Embryonic facial prominence (tissue), 1 donor: ENCODE data around the gene COX4I2.

Source experiments
- DNase-seq: peaks from one replicate; pipeline ENCODE4 v3.0.0-alpha.2; 2016; ENCODE audit errors: extremely low spot score

The COX4I2 gene

DNA sequence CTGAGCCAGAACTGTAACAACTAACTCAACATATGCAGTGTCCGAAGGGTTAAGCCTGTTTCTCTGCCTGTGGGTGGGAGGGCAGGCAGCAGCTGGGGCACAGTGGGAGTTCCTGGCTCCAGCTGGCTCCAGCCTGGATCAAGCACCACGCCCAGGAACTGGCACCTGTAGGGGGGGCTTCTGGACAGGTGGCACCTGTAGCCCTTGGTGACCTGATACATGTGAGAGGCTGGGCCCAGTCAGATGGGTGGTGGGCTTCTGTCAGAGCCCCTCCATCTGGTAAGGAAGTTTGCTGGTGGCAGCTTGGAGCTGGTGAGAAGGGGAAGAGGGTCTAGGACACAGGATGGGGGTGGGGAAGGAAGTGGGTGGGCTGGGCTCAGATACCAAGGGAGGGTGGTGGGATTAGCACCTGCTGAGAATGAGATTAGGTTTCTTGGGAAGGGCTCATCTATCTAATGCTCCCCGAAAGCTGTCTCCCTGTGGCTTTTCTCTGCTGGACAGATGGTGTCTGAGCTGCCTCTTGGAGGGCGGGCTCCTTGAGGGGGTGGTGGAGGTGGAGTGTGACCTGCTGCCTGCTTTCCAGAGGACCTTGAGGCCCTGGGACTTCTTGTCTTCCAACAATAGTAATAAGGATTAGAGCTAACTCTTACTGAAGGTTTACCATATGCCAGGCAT is 56.4 kb downstream of the COX4I2 start:
- DNase-seq, result no peak
